HG02884 (cell line): ENCODE measurements around the gene ZDHHC19.
"Not testable (repeated sequence)": the region's sequence is repeated elsewhere in the genome, so short reads cannot be mapped to it uniquely, and the experiment has no call there.

Experiments used
- ATAC-seq: cut with Tn5 transposase; IDR thresholded peaks from one replicate; pipeline ENCODE4 v1.9.1; 2021; ENCODE audit warnings: mild to moderate bottlenecking, moderate library complexity; ENCODE audit not compliant: unreplicated experiment

Gene ZDHHC19

DNA sequence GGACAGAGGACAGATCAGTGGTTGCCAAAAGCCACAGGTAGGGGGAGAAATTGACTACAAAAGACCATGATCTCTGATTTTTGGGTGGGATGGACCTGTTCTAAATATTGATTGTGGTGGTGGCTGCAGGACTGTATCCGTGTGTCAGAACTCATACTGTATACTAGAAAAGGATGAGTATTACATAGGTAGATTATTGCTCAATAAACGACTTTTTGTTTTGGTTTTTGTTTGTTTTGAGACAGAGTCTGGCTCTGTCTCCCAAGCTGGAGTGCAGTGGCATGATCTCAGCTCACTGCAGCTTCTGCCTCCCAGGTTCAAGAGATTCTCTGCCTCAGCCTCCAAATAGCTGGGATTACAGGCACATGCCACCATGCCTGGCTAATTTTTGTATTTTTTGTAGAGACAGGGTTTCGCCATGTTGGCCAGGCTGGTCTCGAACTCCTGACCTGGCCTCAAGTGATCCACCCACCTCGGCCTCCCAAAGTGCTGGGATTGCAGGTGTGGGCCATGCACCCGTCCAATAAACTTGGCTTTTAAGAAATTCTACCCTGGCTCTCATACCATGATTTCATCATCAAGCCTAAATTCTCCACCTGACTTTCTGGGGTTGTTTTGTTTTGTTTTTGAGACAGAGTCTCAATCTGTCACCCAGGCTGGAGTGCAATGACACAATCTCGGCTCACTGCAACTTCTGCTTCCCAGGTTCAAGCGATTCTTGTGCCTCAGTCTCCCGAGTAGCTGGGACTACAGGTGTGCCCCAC, 5.6 kb downstream of the ZDHHC19 start:
- ATAC-seq, result not testable (repeated sequence)

- no peak for ATAC-seq
These were observed 7.4 kb downstream of the ZDHHC19 start for GRCh38 chr3:196203846-196204245.

GRCh38 chr3:196202516-196202970, 8.7 kb downstream of the ZDHHC19 start:
- no peak for ATAC-seq

GRCh38 chr3:196198771-196199753, 12.1 kb downstream of the ZDHHC19 start:
- ATAC-seq, result no peak

GRCh38 chr3:196198081-196198675, 13.0 kb downstream of the ZDHHC19 start:
- ATAC-seq, result no peak

- no peak for ATAC-seq
These were observed 13.7 kb downstream of the ZDHHC19 start for GRCh38 chr3:196197524-196197923.

DNA sequence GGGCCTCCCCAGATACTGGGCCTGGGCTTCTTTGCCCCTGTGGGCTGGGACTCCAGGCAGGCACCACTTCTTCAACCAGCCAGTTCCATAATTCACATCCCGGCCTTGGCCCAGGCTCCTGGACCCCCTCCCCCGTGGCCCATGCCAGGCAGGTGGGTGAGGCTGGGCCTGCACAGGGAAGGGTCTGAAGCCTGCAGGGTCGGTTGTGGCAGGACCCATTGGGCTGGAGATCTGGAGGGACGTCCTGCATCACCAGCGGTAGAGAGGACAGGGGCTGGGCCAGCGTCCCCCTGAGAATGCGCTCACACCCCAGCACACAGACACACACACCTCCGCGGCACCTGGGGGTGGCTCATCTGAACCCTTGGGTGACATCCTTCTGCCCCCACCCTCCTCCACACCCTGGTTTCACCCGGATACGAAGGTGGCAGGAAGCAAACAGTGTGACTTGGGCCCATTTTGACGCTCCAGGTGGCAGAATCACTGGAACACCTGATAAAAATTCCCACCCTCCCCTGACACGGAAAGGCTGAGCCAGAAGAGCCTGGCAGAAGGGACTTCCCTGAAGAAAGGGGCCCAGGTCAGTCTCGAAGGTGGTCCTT, 15.4 kb downstream of the ZDHHC19 start:
- ATAC-seq, result no peak

DNA sequence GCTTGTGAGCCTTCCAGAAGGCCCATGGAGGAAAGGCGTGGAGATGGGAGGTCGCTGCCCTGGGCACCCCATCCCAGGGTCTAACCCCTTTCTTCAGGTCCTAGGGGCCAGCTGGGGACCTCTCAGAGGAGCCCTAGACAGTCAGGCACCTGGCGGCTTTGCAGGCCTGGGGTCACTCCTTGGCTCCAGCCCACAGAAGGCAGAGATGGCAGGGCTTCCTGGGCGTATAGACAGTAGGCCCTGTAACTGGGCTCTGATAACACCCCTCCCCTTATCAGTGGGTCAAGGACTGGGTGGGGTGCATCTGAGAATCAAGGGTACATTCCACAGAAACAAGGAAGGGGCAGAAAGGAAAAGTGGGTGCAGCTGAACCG, 16.7 kb downstream of the ZDHHC19 start:
- no peak for ATAC-seq

GRCh38 chr3:196193736-196194541, 17.3 kb downstream of the ZDHHC19 start:
- ATAC-seq, result no peak

DNA sequence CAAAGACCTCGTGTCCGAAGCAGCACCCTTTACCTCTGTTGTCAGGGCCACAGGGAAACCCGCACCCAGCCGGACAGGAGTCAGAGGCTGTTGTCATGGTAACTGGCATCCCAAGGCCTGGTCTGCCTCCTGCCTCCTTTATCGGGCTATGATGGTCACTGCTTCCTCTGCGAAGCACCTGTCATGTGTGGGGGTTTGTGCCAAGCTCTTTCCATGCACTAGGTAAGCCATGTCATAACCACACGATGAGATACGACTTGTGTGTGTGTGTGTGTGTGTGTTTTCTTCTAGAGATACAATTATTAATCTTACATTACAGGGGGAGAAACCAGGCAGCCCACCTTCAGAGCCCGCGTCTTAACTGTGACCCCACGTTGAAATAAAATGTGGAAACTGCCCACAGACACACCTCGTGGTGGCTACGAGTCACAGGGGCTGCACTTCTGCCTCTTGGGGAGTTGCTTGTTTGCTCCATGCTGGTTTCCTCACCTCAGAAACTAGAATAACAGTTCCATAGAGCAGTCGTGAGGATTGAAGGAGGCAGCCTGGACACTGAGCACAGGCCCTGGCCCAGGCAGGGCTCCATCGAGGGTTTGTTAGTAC, 18.0 kb downstream of the ZDHHC19 start:
- no peak for ATAC-seq

DNA sequence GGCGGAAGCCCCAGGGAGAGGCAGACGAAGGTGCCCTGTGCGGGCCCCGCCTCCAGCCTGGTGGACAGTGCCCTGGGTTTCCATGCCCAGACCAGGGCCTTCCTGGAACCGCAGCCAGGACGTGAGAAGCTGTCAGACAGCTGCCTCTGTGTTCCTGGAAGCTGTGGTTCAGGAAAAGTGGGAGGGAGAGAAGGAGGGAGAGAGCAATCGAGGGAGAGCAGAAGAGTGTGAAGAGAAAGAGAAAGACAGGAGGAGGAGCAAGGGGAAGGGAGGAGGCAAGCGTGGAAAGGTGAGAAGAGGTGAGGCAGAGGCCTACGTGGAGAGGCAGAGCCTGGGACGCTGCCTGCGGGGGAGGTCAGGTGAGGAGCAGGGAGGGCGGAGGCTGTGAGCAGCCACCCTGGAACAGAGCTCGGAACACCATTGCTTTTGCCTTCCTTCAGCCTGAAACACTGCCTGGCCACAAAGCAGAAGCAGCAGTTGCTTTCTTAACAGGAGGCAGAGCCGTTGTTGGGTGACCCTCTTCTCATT, 18.6 kb downstream of the ZDHHC19 start:
- ATAC-seq, result no peak

- no peak for ATAC-seq
These were observed 19.1 kb downstream of the ZDHHC19 start for GRCh38 chr3:196192036-196192523.

DNA sequence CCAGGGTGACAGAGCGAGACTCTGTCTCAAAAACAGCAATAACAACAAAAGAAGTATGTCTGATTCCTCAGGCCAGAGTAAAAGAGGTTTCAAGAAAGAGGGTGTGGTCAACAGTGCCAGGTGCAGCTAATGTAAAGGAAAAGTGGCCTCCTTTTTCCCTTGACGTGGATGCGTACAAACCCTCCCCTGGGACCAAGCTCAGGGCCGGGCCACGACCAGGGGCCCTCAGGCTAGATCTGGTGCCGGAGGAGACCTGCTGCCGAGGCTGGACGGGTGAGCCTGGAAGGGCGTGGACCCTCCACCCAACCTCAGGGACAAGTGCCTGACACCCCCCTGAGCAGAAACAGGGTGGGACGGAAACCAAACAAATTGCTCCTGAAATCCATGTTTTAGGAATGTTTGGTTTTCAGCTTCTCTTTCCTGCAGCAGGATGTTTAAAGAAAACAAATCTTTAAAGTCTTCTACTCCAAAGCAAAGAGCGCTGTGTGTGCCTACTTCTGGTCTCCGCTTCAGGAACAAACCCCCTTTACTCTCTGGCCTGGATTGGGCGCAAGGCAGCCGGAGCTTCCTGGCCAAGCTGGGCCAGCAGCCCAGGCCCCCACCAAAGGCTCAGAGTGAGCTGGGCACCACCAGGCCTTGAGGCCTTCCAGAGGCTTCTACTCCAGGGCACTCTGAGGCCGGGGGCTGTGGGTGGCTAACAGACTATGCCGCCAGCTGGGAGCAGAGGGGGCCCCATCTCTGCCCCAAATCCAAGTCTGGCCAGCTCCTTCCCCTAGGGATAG, 21.4 kb downstream of the ZDHHC19 start:
- no peak for ATAC-seq

- ATAC-seq, result no peak
These were observed 24.3 kb downstream of the ZDHHC19 start for GRCh38 chr3:196186651-196187573.

DNA sequence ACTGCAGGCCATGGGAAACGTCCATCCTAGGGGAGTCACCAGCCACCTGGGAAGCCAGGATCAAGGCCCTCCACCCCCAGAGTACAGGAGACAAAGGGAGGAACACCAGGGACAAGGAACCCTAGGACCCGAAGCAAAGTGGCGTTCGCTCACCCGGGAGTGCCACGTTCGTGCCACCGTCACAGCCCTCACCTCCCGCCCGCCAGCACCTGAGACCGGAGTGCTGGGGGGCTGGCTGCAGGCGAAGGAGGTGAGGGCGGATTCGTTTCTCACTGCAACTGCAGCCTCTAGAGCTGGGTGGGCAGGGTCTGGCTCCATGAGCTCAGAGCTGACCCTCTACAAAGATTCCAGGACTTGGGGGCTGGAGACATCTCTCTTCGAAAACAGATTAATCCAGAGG, 26.3 kb downstream of the ZDHHC19 start:
- no peak for ATAC-seq

GRCh38 chr3:196184169-196184432, 27.1 kb downstream of the ZDHHC19 start:
- ATAC-seq, result not testable (repeated sequence)

DNA sequence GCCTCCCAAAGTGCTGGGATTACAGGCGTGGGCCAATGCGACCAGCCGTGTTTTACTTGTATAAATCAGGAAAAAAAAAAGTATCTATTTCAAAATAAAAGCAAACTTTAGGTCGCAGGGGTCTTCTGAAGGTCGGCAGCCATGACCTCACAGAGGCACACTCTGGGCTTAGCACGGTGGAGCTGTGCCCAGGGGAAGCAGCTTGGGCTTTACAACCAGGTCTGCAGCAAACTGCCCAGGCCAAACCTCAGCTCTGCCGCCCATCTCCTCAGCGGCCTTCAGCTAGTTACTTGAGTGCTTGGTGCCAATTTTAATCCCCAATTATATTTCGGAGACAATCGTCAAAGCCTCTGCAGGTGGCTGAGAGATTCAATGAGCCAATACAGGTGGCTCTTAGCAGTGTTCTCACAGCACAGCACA, 30.1 kb downstream of the ZDHHC19 start:
- no peak for ATAC-seq

DNA sequence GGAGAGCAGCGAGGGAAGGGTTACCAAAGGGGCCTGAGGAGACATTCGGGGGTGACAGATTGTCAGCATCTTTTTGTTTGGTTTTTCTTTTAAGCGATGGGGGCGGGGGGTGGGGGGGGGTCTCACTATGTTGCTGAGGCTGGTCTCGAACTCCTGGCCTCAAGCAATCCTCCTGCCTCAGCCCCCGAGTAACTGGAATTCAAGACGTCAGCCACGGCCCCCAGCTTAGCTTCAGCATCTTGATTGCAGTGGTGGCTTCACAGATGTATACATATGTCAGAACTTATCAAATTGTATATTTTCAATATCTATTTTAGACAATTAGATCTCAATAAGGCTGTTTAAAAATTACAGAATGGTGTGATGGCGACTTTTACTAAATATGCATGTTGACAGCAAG, 30.9 kb downstream of the ZDHHC19 start:
- no peak for ATAC-seq
